AG10803 (cell line): ENCODE measurements around the gene DNA2.
A peak's percentile ranks its signal among the peaks of the same experiment; 100 is the strongest.

Source experiments
- DNase-seq: peaks from one replicate; pipeline ENCODE4 v3.0.0; 2010; ENCODE audit warnings: low read depth
- H3K4me3 ChIP-seq: 2 replicates; pipeline ENCODE4 v1.5.1; 2011; ENCODE audit warnings: mild to moderate bottlenecking, low read length, control low read depth
- TF ChIP-seq, protein P1 (sequence below): conservative IDR thresholded peaks from 2 replicates; pipeline ENCODE4 v1.5.1; 2011; ENCODE audit warnings: mild to moderate bottlenecking, low read length, control low read depth, inconsistent platforms

The DNA2 gene

DNA sequence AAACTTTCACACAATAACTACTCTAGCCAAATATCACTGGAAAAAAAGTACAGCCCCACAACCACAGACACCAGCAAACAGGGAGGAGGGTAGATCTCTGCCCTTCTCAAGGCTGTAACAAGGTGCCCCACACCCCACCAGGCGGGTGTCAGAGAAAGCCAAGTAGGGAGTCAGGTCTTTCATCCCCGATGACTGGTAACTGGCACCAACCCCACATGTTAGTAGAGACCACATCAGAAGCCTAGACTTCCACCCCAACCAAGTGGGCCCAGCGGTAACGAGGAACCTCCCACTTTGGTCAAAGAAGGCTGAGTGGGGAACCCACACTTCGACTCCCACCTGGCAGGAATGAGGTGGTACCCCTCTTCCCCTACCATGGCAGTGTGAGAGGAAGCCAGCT is 48.3 kb downstream of the DNA2 start:
- no peak overlapping the region for H3K4me3 ChIP-seq
- DNase-seq, result no peak
- TF ChIP-seq, protein P1, sequence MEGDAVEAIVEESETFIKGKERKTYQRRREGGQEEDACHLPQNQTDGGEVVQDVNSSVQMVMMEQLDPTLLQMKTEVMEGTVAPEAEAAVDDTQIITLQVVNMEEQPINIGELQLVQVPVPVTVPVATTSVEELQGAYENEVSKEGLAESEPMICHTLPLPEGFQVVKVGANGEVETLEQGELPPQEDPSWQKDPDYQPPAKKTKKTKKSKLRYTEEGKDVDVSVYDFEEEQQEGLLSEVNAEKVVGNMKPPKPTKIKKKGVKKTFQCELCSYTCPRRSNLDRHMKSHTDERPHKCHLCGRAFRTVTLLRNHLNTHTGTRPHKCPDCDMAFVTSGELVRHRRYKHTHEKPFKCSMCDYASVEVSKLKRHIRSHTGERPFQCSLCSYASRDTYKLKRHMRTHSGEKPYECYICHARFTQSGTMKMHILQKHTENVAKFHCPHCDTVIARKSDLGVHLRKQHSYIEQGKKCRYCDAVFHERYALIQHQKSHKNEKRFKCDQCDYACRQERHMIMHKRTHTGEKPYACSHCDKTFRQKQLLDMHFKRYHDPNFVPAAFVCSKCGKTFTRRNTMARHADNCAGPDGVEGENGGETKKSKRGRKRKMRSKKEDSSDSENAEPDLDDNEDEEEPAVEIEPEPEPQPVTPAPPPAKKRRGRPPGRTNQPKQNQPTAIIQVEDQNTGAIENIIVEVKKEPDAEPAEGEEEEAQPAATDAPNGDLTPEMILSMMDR, result no peak

DNA sequence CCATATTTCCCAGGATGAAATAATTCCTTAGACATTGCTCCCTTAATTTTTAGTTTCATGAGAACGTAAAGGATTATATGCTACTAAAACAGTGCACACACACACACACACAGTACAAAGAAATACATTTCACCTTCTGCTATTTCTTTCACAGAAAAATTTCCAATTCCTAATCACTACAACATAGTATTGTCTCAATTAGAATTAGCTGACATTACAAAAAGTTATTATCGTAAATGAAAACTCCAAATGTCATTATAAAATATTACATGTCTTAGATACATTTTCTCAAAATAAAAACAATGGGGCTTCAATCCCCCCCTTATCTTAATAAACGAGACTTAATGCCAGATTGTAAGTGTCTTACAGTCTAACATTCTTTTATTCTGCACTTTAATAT is 52.4 kb downstream of the DNA2 start:
- H3K4me3 ChIP-seq, result no peak overlapping the region
- no peak for DNase-seq
- TF ChIP-seq, protein P1, result no peak

DNA sequence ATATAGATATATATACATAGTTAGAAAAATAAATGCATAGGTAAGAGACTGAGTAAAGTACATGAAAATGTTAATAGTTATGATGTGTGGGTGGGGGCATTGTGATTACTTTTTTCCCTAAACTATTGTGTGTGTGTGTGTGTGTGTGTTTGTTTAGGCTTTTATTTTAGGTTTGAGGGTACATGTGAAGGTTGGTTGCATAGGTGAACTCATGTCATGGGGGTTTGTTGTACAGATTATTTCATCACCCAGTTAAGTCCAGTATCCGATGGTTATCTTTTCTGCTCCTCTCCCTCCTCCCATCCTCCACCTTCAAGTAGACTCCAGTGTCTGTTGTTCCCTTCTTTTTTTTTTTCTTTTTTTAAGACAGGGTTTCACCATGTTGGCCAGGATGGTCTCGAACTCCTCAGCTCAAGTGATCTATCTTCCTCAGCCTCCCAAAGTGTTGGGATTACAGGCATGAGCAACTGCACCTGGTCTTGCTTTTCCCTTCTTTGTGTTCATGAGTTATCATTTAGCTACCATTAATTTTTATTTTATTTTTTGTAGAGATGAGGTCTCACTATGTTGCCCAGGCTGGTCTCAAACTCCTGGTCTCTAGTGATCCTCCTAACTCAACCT is 62.8 kb downstream of the DNA2 start:
- TF ChIP-seq, protein P1, result no peak
- no peak overlapping the region for H3K4me3 ChIP-seq

DNA sequence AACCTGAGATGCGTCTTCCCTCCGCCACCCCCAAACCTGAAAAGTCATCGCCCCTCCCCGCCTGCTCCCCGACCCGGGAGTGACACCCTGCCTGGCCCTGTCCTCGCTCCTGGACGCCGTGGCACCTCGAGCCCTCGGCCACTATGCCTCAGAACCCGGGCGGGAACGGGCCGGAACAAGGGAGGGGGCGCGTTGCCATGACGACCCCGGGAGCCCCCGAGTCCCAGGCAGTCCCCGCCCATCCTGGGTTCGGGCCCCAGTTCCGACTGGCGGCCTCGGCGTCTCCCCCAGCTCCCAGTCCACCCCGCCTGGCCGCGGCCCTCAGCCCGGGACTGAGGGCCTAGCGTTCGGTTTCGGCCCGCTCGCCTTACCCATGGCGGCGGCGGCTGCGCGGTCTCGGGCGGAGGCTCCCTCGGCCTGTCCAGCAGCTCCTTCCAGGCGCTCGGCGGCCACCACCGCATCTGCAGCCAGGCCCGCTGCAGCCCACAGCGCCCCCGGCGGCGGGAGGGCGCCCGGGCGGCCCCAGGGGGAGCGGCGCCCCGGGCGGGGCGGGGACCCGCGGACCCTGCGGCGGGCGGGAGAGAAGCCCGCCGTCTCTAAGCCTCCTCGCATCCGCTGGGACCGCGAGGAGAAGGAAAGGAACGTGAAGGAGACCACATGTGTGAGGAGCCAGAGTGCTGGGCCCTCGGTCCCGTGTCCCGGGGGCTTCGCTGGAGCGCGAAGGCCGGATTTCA is 64.8 kb downstream of the DNA2 start, which contains the start of gene RUFY2:
RUFY2 (minus strand) TSS at position 463 of the 734 bp plus-strand sequence; CDS start at position 375, 88 bp downstream.
- peak within 1 kb of the TSS; percentile 94 for H3K4me3 ChIP-seq
- DNase-seq, result peak; percentile 79
- TF ChIP-seq, protein P1, result no peak; the same call in 1 of the 2 replicates

More for the DNA sequence above, 62.8 kb downstream of the DNA2 start:
- DNase-seq, result no peak

DNA sequence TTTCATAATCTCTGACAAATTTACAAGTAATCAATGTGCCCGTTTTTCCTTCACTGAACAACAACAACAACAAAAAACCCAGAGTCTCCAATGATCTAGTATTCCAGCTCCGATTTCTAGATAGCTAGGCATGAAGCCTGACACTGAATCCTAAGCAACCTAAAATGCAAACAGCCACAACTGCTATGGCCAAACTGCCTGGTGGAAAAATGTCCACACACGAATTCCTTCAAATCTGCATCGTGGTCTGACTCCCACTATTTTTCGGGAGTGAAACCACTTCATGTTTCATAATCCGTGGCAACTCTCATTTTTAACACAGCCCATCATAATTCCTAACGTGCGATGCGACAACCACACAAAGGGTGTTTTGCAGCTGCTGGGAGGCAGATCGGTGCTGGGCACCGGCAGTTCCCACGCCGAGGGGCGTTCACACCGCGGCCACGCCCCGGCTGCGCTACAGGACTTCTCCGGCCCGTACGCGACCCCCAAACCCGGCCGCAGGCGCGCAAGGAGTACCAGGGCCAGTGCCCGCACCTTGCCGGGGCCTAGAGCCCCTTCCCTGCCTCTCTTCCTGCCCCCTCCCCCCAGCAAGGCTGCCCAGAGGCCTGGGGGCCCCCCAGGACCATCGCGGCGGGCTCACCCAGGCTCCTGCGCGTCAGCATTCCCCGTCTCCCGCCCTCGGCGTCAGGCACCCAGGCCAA is 65.5 kb downstream of the DNA2 start:
- H3K4me3 ChIP-seq, result peak overlapping the region; percentile 94
- DNase-seq, result peak; percentile 87
- TF ChIP-seq, protein P1, result no peak

DNA sequence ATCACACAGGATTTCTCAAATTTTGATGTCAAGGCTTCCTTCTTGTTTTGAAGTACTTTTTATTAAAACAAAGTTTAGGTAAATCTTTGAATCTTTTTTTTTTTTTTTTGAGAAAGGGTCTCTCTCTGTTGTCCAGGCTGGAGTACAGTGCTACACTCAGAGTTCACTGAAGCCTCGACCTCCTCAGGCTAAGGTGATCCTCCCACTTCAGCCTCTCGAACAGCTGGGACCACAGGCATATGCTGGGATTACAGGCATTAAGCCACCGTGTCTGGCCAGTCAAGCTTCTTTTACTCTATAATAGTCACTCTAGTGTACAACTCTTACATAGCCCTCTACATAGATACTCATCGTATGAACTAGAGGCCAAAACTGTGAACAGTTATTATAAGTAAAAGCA is 68.1 kb downstream of the DNA2 start:
- no peak for DNase-seq
- no peak overlapping the region for H3K4me3 ChIP-seq
- TF ChIP-seq, protein P1, result no peak

DNA sequence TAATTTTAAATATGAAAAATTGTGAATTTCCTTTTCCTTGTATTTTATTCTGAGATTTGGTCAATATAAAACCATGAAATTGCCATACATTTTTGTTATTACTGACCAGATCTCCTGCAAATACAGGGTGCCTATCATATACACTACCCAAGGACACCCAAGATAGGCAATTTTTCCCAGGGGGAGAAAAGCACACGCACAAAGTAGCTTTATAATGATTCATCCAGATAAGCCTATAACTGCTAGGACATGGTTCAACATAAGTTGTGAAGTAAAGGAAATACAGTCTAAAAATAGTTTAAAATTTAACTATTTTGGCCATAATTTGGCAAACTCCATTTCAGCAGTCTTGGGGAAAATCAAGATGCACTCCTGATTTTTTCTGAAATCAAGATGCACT is 69.5 kb downstream of the DNA2 start:
- TF ChIP-seq, protein P1, result no peak
- no peak overlapping the region for H3K4me3 ChIP-seq
- no peak for DNase-seq
